Activated CD8-positive, alpha-beta memory T cell treated with anti-CD3 and anti-CD28 coated beads, Interleukin-2, amount 50 U/mL, for 24 hours (primary cell): Measurements from ENCODE around the gene GAS6.
"Not testable (repeated sequence)": the region's sequence is repeated elsewhere in the genome, so short reads cannot be mapped to it uniquely, and the experiment has no call there.

ENCODE experiments used
- DNase-seq: peaks from one replicate; pipeline ENCODE4 v3.0.0-alpha.2; 2020; ENCODE audit errors: extremely low read depth

Gene GAS6

GRCh38 chr13:113863524-113864272 is at the start of gene GAS6:
TSS of gene GAS6 (minus strand) at chr13:113864076. CDS start at chr13:113863920, 156 bp downstream.
- no peak for DNase-seq

- not testable (repeated sequence) for DNase-seq
Observed at GRCh38 chr13:113913408-113913807, 49.5 kb upstream of the GAS6 start.

- no peak for DNase-seq
Observed at GRCh38 chr13:113912596-113912995, 48.7 kb upstream of the GAS6 start.

- no peak for DNase-seq
Observed at GRCh38 chr13:113907635-113908617, 44.0 kb upstream of the GAS6 start.

GRCh38 chr13:113906571-113906970 is 42.7 kb upstream of the GAS6 start:
- no peak for DNase-seq

- DNase-seq = no peak
Observed at GRCh38 chr13:113905942-113906341, 42.1 kb upstream of the GAS6 start.

- DNase-seq = no peak
Observed at GRCh38 chr13:113905018-113905417, 41.1 kb upstream of the GAS6 start.

GRCh38 chr13:113904411-113904810 is 40.5 kb upstream of the GAS6 start:
- no peak for DNase-seq

- no peak for DNase-seq
Observed at GRCh38 chr13:113903912-113904311, 40.0 kb upstream of the GAS6 start.

- DNase-seq = no peak
Observed at GRCh38 chr13:113902986-113903775, 39.3 kb upstream of the GAS6 start.

GRCh38 chr13:113902481-113902880 is 38.6 kb upstream of the GAS6 start:
- no peak for DNase-seq

- no peak for DNase-seq
Observed at GRCh38 chr13:113901642-113902041, 37.8 kb upstream of the GAS6 start.

GRCh38 chr13:113901231-113901630 is 37.4 kb upstream of the GAS6 start:
- no peak for DNase-seq

GRCh38 chr13:113900646-113901045 is 36.8 kb upstream of the GAS6 start:
- DNase-seq = no peak

- DNase-seq = no peak
Observed at GRCh38 chr13:113898391-113898790, 34.5 kb upstream of the GAS6 start.

GRCh38 chr13:113897966-113898365 is 34.1 kb upstream of the GAS6 start:
- no peak for DNase-seq

GRCh38 chr13:113897161-113897560 is 33.3 kb upstream of the GAS6 start:
- DNase-seq = no peak

- DNase-seq = no peak
Observed at GRCh38 chr13:113895436-113895835, 31.6 kb upstream of the GAS6 start.

- no peak for DNase-seq
Observed at GRCh38 chr13:113890774-113891480, 27.1 kb upstream of the GAS6 start.

GRCh38 chr13:113889467-113889866 is 25.6 kb upstream of the GAS6 start:
- DNase-seq = no peak

GRCh38 chr13:113888701-113889330 is 24.9 kb upstream of the GAS6 start:
- no peak for DNase-seq
